GM13977 (cell line): Measurements from ENCODE around the gene ATP6AP1.

Source experiments
- DNase-seq: peaks from one replicate; pipeline ENCODE4 v3.0.0; 2012; ENCODE audit warnings: low spot score
- CTCF ChIP-seq: IDR thresholded peaks from 2 replicates; pipeline ENCODE4 v1.5.1; 2012; ENCODE audit warnings: mild to moderate bottlenecking, control low read depth; ENCODE audit not compliant: insufficient read depth; ENCODE audit errors: extremely low read depth, missing control alignments
- in situ Hi-C: fragments of 300-500 bp; cut with MboI; formaldehyde crosslinking; loops from one replicate; pipeline ENCODE4 v1.12.0; 2022; ENCODE audit warnings: low sequenced_read_pairs, low pct_unique_long_range_greater_than_20kb, mixed read lengths, inconsistent platforms; ENCODE audit not compliant: unreplicated experiment

Gene ATP6AP1

GRCh38 chrX:154470914-154471568 is 42.6 kb downstream of the ATP6AP1 start:
- no peak for DNase-seq
- no peak for TF ChIP-seq CTCF
- in situ Hi-C loops = no loop called here

GRCh38 chrX:154471839-154472684 is 43.6 kb downstream of the ATP6AP1 start:
- no peak for DNase-seq
- in situ Hi-C loops = no loop called here
- no peak for TF ChIP-seq CTCF

- no peak for TF ChIP-seq CTCF
Measured at GRCh38 chrX:154472685-154473632, 44.5 kb downstream of the ATP6AP1 start.

GRCh38 chrX:154473683-154474082 is 45.2 kb downstream of the ATP6AP1 start:
- no peak for DNase-seq
- in situ Hi-C loops = no loop called here
- no peak for TF ChIP-seq CTCF

More at GRCh38 chrX:154472685-154473632, 44.5 kb downstream of the ATP6AP1 start:
- no peak for DNase-seq
- in situ Hi-C loops = no loop called here

- DNase-seq = no peak
- TF ChIP-seq CTCF = no peak
- in situ Hi-C loops = no loop called here
Measured at GRCh38 chrX:154476821-154477220, 48.3 kb downstream of the ATP6AP1 start.

- TF ChIP-seq CTCF = no peak
- in situ Hi-C loops = no loop called here
- DNase-seq = no peak
Measured at GRCh38 chrX:154477891-154478477, 49.5 kb downstream of the ATP6AP1 start.
